ENCODE data around the gene ACSL1.
A peak's percentile ranks its signal among the peaks of the same experiment; 100 is the strongest.
"Not testable (repeated sequence)": the region's sequence is repeated elsewhere in the genome, so short reads cannot be mapped to it uniquely, and the experiment has no call there.

ACSL1 gene

DNA sequence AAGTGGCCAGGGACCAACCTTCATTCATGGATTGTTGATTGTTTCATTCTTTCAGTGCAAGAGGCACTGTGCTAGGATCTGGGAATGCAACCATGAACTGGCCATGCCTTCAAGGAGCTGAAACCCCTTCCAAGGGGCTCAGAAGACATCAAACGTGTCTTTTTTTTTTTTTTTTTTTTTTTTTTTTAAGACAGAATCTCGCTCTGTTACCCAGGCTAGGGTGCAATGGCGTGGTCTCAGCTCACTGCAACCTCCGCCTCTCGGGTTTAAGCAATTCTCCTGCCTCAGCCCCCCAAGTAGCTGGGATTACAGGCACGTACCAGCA, 13.3 kb upstream of the ACSL1 start:
- not testable (repeated sequence) for DNase-seq

DNA sequence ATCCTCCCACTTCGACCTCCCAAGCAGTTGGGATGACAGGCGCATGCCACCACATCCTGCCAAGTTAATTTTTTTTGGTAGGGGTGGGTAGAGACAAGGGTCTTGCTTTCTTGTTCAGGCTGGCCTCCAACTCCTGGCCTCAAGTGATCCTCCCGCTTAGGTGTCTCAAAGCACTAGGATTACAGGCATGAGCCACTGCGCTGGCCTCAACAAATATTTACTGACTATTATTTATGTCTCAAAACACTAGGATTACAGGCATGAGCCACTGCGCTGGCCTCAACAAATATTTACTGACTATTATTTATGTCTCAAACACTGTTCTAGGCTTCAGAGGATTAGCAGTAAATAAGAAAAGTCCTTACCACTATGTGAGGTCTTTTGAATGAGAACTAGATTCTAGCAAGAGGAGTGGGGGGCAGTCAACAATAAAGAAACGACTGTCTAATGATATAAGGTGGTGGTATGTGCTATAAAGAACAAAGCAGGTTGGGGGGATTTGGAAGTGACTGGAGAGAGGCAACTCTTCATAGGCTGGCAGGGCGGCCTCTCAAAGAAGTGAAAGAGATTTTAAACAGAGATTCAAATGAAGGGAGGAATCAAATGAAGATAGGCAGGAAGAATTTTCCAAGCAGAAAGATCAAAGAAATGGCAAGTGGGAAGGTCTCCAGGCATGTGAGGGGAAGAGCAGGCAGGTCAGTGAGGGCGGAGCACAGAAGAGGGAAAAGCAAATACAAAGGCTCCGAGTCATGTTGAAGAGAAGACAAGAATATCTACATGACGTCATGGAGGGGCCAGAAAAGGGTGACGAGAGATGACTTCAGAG, 12.7 kb upstream of the ACSL1 start:
- no peak for DNase-seq

DNA sequence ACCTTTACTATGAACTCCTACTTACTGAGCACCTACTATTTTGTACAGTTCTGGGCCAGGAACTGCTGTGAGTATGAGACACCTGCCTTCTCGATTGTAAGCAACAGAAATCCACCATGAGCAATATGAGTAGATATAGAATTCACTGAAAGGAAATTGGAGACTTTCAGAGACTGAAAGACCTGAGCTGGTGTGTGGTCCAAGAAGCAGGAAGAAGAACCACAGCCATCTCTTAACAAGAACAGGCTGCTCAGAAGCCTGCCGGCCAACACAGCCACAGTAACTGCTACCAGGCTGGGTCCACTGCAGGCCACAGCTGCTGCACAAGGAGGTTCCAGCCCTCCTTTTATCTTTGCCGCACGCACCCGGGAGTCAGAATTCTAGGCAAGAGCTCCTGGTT, 10.8 kb upstream of the ACSL1 start:
- DNase-seq, result no peak

DNA sequence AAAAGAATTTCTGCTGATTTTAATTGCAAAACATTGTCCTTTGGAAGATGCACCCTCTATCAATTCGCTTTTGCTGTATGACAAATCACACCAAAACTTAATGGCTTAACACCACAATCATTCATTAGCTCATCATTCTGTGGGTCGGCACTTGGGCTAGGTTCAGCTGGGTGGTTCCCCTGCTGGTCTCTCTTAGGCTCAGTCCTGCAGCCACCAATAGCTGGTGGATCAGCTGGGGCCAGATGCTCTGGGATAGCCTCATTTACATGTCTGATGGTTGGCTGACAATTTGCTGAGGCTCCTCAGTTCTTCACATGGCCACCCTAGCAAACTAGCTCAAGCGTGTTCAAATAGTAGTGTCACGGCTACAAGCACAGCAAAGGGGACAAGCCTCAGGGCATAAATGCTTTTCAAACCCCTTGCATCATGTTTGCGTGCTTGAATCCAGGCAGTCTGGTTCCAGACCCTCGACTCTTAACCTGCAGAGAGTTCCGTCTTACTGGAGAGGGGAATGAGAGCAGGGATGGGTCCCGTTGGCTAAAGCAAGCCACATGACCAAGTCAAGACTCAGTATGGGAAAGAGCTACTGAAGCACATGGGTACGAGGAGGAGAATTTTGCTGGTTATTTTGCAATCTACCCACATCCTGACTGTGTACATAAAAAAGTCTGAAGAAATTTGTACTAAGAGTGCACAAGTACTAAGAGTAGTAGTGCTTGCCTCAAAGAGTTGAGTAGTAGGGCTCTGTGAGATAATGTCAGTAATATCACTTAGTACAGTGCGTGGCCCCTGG, 7.5 kb upstream of the ACSL1 start:
- DNase-seq, result no peak

DNA sequence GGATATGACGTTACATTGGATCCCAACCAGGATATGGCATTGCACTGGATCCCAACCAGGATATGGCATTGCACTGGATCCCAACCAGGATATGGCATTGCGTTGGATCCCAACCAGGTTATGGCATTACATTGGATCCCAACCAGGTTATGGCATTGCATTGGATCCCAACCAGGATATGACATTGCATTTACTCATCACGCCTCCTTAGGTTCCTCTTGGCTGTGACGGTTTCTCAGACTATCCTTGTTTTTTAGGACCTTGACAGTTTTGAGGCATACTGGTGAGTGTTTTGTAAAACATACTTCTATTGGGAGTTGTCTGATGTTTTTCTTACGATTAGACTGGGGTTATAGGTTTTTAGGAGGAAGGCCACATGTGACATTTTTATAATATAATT, 5.4 kb upstream of the ACSL1 start:
- DNase-seq, result no peak

DNA sequence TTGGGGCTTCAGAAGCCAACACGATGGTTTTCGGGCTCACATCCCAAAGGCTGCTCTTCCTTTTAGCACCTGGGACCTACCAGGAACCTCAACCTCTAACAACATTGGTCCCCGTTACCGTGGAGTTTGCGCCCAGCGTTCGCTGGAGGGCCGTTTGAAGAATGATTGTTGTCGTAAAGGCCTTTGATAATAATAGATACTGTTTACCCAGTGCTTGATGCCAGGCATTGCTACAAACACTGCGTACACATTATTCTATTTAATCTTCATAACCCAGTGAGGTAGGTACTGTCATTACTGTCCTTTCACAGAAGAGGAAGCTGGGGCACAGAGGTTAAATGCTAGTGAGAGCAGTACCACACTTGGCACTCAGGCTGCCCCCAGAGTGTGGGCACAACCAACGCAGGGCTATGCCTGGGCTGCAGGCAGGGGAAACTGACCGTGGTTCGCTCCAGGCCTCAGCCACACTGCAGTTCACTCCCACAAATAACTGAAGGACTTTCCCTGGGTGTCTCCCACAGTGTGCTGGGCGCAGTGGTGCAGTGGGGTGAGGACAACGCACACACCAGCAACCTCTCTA, 1.0 kb upstream of the ACSL1 start:
- DNase-seq, result peak; percentile 29

DNA sequence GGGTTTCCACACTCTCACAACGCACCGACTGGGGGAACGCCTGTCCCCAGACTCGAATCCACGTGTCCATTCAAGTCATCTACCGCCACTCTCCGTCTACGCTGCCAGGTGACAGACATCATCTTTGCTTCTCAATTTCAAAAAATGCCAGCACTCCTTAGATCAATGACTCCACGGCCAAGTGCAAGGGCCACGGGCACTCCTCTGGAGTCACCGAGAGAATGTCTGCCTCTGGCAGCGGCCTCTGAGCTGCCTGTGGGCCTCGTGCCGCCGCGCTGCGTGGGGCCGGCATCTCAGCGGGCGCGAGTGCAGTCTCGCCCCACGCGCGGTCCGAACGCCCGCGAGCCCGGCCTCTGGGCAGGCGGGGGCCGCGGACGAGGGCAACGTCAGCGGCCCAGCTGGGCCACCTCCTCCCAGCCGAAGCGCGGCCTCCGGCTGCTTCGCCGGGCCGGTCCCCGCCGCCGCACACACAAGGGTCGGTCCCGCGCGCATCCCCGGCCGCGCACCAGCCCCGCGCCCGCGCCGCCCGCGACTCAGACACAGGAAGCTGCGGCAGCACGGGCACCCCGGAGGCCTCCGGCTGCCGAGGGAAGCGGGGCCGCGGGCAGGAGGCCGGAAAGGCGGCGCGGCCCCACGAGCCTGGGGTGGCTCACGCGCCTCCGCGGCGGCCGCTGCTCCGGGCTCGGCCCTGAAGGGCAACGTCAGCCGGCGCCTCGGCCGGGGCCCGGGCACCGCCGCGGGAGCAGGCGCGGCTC, 450 bp downstream of the ACSL1 start:
- DNase-seq, result peak; percentile 27

DNA sequence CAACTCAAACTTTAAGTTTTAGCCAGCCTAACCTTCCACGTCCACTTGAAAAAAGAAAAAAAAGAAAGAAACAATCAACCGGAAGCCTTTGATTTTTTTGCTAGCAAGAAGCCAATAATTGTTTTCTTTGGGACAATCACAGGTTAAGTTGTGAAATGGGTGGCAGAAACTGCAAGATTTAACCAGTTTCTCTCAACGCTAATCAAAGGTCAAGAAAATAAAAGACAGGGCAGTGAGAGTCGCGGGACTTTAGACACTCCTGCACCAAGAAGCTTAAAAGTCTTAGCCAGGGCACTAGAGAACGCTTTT, 1.0 kb downstream of the ACSL1 start:
- DNase-seq, result no peak

DNA sequence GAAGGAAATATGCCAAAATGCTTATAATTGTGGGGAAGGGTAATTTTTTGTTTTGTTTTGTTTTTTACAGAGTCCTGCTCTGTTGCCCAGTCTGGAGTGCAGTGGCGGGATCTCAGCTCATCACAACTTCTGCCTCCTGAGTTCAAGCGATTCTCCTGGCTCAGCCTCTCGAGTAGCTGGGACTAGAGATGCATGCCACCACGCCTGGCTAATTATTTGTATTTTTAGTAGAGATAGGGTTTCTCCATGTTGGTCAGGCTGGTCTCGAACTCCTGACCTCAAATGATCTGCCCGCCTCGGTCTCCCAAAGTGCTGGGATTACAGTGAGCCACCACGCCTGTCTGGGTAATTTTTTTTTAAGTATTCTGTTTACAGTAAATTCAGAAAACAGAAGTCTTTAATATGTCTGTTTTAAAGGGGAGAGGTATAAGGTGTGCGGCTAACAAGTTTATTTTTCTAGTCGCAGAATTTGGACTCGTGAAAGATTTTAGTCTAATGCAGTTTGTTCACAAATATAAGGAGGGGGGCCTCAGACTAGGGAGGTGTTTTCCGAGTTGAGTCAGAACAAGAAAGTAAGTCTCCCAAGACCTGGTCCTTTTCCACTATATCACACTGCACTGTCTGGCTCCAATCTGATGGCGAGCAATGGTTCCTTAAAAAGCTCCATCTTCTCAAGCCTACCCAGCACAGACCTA, 1.5 kb downstream of the ACSL1 start:
- no peak for DNase-seq

DNA sequence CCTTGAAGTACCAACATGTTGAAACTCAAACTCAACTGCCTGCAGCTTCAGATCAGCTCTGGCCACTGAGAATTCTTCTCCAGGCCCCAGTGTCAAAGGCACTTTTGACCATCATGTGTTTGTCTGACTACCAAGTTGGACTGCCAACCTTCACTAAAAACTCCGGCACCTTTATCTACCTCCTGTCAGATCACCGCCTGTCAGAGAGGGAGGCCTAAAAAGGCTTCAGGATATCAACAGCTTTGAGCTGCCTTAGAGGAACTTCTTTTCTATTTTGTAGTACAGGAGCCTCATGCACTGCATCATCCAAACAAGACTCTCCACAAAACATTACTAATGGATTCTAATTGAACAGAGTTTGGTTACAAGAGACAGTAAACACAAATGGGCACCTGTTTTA, 2.8 kb downstream of the ACSL1 start:
- DNase-seq, result no peak

DNA sequence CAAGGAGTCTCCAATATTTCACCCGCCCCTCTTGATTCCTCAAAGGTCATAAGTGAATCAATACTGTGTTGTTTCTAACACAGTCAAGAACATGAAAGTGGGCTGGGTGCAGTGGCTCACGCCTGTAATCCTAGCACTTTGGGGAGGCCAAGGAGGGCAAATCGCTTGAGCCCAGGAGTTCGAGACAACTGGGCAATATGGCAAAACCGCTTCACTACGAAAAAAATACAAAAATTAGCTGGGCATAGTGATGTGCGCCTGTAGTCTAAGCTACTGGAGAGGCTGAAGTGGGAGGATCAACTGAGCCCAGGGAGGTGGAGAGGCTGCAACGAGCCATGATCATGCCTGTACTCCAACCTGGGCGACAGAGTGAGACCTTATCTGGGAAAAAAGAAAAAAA, 3.4 kb downstream of the ACSL1 start:
- DNase-seq, result no peak

DNA sequence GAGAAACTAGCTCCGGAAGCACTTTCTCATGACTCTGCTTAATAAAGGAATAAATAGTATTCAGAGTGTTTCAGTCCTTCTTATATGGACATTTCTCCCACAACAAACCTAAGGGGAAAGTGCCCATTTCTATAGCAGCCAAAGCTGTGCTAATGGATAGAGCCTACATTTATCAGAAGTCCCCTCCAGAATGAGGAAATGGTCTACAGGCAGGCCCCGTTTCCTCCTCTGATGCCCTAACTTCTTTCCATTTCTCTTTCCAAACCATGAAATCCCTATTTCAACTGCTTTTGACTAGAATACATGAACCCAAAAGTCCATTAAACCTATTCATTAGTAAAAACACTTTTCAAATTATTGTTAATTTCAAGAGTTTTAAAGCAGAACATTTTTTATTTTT, 4.5 kb downstream of the ACSL1 start:
- DNase-seq, result no peak

DNA sequence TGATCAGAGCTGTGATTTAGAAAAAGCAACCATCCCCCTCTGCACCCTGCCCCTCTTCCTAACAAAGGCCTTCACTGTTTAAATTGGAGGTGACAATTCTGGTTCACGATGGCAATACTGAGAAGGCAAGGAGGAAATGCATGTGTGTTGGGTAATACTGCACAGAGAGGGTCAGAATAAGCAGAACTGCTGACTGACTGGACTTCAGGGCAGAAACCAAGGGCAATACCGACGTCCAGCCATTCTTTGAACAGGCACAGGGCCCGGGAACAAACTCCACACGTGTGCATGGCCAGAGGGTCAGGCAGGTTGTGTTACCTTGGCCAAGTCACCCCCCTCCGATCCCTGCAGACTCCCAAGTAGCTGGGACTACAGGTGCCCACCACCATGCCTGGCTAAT, 6.0 kb downstream of the ACSL1 start:
- no peak for DNase-seq

DNA sequence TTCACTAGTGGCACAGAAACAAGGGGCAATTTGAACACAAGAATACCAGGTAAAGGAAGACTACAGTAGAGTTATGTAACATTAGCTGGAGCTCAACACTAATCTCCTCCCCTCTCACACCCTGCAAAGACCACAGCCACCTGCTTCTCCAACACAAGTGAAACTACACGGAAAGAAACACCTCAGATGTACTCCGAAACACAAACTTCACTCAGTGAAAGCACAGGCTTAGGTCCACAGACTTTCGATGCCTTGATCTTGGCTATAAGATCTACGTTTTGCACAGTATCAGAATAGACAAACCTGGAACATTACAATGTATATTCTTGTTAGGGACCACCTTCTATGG, 7.6 kb downstream of the ACSL1 start:
- no peak for DNase-seq

DNA sequence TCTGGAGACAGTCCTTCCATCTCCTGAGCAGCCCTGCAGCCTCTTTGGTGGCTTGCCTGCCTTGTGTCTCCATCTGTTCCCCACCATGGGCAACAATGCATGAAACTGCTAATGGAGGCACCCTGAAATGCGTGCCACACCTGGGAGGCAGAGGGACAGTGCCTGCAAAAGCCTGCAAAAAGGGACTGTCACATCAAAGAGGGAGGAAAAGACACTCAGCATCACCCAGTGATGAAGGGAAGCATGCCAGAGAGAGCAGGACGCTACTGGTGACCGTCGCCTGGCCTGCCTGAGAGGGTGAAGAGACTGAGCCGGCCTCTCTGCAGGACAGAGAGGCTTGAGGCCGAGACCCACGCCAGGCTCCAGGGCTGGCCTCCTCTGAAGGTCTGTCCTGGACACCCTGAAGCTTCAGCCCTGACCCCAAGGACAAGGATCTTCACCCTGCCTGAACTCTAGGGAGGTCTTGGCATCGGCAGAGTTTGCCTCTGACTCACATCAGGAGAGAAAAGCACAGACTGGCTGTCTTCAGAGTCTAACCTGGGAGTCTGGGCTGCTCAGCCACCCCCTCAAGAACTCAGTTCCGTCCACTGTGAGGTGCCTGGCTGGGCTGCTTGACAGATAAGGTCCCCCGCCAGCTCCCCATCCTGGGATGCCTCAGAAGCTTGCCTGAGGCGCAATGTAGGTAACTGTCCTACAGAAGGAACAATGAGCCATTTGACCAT, 8.1 kb downstream of the ACSL1 start:
- DNase-seq, result no peak

DNA sequence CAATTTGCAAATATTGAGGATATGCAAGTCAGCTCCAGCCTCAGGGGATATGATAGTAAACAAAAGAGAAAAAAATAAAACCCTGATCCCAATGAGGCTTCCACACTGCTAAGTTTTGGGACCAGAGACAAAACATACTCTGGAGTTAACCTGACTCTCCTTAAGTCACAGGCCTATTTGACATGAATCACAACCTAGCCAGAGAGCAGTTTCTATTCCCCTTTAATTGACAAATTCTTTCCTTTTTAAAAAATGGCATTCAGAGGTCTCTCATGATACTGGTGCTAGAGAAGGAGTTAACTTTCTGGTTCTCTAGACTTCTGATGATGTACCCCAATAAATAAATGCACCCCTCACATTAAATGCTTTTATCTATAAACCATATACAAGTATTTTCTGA, 8.8 kb downstream of the ACSL1 start:
- no peak for DNase-seq

DNA sequence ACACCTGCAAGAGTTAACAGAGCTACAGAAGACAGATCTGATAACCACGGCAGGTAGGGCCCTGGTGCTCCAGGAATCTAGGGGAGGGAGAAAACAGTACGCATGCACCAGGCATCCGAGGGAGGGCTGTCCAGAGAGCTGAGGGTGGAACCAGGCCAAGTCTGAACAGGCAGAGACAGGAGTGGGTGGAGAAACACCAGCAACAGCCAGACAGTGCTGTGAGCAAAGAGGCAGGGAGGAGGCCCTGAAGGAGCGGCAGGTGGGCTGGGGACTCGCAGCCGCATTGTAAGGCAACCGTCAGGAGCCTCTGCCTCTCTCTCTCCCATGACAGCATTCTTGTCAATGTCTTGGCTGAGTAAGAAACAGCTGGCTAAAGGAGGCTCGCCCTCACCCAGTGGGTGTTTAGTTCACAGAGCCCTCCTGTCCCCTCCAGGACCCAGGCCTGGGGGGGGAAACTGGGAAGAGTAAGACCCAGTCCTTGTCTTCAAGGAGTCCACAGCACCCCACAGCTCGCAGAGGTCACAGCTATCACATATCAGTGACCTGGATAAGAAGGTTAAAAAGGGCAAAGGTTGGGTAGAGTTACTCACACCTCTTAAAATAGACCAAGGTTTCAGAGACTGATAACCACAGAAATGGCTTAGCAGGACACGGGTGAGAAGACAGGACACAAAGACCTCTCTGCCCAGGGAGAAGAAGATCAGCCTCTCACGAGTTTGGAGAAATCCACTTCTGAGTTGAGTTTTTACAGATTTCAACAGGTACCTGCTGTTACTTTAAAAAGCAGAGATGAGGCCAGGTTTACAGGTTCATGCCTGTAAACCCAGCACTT, 10.5 kb downstream of the ACSL1 start:
- peak; percentile 87 for DNase-seq

DNA sequence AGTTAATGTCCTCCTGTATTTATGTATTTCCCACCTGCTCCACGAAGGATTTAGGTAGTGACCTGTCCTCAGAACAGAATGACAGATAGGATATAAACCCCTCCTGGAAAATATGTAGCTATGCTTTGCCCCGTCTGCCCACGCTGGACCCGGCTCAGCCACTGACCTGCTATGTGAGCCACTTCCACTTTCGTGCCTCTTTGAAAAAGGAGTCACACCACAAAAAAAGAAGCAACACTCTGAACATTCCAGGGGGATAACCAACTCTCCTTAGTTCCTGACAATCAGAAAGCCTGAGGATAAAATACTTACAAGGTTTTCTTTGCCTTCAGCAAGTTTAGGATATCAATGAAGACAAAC, 11.1 kb downstream of the ACSL1 start:
- no peak for DNase-seq

DNA sequence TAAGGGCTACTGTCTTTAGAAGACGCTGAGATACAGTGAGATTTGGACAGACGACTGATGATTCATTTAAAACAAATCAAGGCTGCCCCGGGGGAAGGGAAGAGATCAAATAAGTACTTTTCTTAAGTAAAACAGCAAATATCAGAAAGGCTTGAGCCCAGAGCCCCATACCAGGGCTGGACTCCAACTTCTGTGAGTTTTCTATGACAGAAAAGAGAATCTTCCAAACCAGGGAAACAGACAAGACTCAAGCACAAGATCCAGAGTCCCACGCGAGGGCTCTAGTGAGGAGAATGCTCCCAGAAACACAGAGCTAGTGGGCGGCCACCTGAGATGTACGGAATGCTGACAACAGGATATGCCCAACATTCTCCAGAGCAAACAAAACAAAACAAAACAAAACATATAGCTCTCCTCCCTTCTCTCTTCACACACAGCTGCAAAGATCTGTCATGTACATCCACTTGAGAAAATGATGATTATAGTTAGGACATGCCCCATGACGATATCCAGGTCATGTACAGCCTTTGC, 13.1 kb downstream of the ACSL1 start:
- DNase-seq, result peak; percentile 20

DNA sequence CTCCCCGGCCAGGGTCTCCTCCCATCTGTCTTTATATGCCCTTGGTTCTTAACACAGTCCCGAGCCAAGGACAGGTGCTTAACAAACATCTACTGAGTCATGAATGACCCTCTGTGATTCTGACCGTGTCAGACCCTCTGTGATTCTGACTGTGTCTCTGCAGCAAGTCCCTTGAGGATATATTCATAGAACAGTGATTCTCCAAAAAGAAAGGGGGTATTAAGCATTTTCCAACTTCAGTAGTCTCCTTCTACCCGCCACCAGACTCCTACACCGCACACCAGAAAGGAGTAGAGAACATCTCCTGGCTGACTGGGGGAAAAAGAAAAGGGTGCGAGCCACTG, 13.6 kb downstream of the ACSL1 start:
- no peak for DNase-seq

DNA sequence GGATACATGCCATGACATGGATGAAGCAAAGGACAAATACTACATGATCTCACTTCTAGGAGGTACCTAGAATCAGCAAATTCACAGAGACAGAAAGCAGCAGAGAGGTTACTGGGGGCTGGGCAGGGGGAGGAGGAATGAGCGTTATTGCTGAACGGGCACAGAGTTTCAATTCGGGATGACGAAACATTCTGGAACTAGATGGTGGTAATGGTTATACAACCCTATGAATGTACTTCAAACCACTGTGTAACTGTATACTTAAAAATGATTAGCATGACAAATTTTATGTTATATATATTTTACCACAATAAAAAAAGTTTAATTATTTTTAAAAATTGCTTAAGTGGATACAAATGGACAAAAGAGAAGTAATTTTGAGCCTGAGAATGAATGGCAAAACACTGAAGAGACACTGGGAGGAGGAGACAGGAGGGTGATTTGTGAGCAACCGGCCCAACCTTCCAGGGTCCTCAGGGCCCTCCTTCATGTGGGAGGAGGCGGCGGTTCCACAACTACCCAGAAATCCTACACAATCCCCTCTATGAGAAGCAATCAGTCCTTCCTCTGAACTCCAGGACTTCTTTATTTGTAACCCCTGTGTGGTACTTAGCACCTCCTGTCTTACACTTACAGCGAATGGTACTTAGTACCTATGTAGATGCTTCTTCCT, 14.1 kb downstream of the ACSL1 start:
- DNase-seq, result no peak
